ENCODE measurements around the gene CRTAC1.
"Not testable (repeated sequence)": the region's sequence is repeated elsewhere in the genome, so short reads cannot be mapped to it uniquely, and the experiment has no call there.

The CRTAC1 gene

DNA sequence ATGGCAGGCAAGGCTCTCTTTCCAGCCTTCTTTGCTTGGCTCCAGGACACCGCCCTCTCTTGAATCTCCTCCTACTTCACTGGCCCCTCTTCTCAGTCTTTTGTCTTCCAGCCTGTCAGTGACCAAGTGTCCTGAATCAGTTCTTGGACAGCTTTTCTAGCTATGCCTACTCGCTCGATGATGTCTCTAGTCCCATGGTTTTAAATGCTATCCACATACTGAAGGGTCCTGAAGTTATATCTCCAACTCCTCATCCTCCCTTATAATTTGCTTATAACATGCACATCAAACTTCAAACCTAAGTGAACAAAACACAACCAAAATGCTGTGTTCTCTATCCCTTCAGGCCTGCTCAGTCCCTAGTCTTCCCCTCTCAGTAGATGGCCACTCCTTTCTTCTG is 185.7 kb downstream of the CRTAC1 start:
- H3K27ac Mint-ChIP-seq, result no peak overlapping the region
- DNase-seq, result no peak
- peaks cover 7% of the 10 kb centered on the region for H3K27me3 Mint-ChIP-seq (ENCODE audit: low read depth, poor library complexity)
- no peaks in the 10 kb centered on the region for H3K36me3 Mint-ChIP-seq (ENCODE audit: low read depth)
- H3K9me3 Mint-ChIP-seq, result peaks cover 16% of the 10 kb centered on the region
- TF ChIP-seq, protein P1, sequence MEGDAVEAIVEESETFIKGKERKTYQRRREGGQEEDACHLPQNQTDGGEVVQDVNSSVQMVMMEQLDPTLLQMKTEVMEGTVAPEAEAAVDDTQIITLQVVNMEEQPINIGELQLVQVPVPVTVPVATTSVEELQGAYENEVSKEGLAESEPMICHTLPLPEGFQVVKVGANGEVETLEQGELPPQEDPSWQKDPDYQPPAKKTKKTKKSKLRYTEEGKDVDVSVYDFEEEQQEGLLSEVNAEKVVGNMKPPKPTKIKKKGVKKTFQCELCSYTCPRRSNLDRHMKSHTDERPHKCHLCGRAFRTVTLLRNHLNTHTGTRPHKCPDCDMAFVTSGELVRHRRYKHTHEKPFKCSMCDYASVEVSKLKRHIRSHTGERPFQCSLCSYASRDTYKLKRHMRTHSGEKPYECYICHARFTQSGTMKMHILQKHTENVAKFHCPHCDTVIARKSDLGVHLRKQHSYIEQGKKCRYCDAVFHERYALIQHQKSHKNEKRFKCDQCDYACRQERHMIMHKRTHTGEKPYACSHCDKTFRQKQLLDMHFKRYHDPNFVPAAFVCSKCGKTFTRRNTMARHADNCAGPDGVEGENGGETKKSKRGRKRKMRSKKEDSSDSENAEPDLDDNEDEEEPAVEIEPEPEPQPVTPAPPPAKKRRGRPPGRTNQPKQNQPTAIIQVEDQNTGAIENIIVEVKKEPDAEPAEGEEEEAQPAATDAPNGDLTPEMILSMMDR (IDR thresholded peaks at IDR 0.05), result no peak
- no peak overlapping the region for H3K4me3 Mint-ChIP-seq
- H3K4me1 Mint-ChIP-seq, result peaks cover 6% of the 10 kb centered on the region

DNA sequence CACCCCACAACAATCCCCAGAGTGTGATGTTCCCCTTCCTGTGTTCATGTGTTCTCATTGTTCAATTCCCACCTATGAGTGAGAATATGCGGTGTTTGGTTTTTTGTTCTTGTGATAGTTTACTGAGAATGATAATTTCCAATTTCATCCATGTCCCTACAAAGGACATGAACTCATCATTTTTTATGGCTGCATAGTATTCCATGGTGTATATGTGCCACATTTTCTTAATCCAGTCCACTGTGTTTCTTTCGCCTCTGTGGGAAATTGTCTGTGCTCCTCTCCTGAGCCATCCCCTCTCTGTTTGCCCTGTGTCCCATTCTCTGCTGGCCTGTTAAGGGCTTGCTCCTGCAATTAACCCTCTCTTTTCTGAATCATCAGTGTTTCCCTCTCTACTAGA is 186.4 kb downstream of the CRTAC1 start:
- H3K27ac Mint-ChIP-seq; H3K36me3 Mint-ChIP-seq (ENCODE audit: low read depth); H3K4me1 Mint-ChIP-seq; H3K4me3 Mint-ChIP-seq; DNase-seq: not testable (repeated sequence)
- H3K27me3 Mint-ChIP-seq (ENCODE audit: low read depth, poor library complexity), result peaks cover 12% of the 10 kb centered on the region
- peaks cover 17% of the 10 kb centered on the region for H3K9me3 Mint-ChIP-seq

DNA sequence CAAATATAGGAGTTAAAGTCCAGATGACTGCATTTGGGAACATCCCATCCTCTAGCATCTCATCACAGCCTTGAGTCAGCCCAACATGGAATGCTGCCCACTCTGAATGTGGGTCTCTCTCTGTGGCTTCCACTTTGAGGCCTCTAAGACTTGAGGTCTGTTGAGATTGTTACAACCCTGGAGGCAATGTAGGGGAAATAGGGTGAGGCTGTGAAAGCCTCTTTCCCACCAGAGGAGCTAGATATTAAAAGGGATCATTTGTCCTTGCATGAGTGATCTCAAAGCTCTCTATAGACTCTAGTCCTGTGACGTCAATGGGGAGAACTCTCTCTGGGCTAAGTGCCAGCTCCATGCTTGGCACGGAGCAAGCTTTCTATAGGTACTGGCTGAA is 187.1 kb downstream of the CRTAC1 start:
- Mint-ChIP-seq H3K9me3 (peaks cover 17% of the 10 kb centered on the region), H3K36me3 (ENCODE audit: low read depth) (no peaks in the 10 kb centered on the region), H3K27me3 (ENCODE audit: low read depth, poor library complexity) (peaks cover 18% of the 10 kb centered on the region), H3K4me1 (no peaks in the 10 kb centered on the region), H3K4me3 (no peak overlapping the region), H3K27ac (no peak overlapping the region)
- TF ChIP-seq, protein P1 (IDR thresholded peaks at IDR 0.05), result no peak
- no peak for DNase-seq

DNA sequence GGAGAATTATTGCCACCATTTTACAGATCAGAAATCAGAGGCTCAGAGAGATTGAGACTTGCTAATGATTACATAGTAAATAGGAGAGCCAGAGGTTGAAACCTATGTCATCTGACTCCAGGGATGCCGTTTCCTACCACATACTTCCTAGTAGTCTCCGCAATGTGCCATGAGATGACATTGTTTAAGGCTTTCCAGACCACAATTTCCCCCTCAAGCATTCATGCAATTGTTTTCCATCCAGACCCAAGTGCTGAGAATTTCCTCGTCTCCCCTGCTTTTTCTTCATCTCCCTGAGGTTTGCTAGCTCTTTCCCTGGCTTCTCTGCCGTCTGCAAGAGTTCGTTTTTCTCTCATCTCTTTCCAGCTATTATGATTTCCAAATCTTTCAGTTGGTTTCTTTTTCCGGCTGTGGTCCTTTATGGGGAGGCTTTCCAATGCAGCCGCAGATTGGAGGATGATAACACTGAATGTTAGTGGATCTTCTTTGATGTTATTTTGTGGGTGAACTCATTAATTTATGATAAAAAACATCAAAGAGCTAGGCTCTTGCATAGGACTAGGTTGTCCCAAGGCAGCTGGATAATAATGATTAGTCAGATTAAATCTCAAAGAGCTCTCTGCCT is 187.7 kb downstream of the CRTAC1 start:
- H3K9me3 Mint-ChIP-seq, result peaks cover 17% of the 10 kb centered on the region
- TF ChIP-seq, protein P1 (IDR thresholded peaks at IDR 0.05), result no peak
- no peaks in the 10 kb centered on the region for H3K36me3 Mint-ChIP-seq (ENCODE audit: low read depth)
- H3K27me3 Mint-ChIP-seq (ENCODE audit: low read depth, poor library complexity), result peaks cover 19% of the 10 kb centered on the region
- no peak for DNase-seq
- no peak overlapping the region for H3K4me3 Mint-ChIP-seq
- no peaks in the 10 kb centered on the region for H3K4me1 Mint-ChIP-seq
- H3K27ac Mint-ChIP-seq, result no peak overlapping the region

DNA sequence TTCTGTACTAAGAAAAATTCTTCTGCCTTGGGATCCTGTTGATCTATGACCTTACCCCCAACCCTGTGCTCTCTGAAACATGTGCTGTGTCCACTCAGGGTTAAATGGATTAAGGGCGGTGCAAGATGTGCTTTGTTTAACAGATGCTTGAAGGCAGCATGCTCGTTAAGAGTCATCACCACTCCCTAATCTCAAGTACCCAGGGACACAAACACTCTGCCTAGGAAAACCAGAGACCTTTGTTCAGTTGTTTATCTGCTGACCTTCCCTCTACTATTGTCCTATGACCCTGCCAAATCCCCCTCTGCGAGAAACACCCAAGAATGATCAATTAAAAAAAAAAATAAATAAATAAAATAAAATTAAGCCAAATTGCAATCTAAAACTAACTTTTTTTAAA is 188.3 kb downstream of the CRTAC1 start:
- H3K4me1 Mint-ChIP-seq; H3K36me3 Mint-ChIP-seq (ENCODE audit: low read depth); H3K4me3 Mint-ChIP-seq; H3K27ac Mint-ChIP-seq; DNase-seq: not testable (repeated sequence)
- H3K27me3 Mint-ChIP-seq (ENCODE audit: low read depth, poor library complexity), result peaks cover 21% of the 10 kb centered on the region
- H3K9me3 Mint-ChIP-seq, result peaks cover 17% of the 10 kb centered on the region

DNA sequence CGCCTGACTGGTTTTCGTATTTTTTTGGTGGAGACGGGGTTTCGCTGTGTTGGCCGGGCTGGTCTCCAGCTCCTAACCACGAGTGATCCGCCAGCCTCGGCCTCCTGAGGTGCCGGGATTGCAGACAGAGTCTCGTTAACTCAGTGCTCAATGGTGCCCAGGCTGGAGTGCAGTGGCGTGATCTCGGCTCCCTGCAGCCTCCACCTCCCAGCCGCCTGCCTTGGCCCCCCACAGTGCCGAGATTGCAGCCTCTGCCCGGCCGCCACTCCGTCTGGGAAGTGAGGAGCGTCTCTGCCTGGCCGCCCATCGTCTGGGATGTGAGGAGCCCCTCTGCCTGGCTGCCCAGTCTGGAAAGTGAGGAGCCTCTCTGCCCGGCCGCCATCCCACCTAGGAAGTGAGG is 189.3 kb downstream of the CRTAC1 start:
- not testable (repeated sequence) for H3K36me3 Mint-ChIP-seq (ENCODE audit: low read depth); H3K4me3 Mint-ChIP-seq; DNase-seq; H3K4me1 Mint-ChIP-seq; H3K27ac Mint-ChIP-seq
- Mint-ChIP-seq H3K27me3 (ENCODE audit: low read depth, poor library complexity) (peaks cover 27% of the 10 kb centered on the region), H3K9me3 (peaks cover 23% of the 10 kb centered on the region)

DNA sequence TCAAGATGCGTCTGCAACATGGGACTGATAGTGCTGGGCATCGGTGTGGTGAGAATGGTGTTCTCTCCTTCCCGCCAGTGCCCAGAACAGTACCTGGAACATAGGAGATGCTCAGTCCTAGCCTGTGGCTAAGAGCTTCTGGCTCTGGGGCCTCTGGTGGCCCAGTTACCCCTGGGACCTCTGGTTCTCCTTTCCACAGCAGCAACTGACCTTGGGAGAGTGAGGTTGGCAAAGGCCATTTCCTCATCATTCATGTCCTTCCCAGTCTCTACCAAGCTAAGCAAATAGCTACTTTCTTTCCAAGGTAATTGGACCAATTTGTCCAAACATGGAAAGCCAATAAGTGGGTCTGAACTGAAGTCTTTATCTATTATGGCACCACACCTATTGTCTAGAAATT is 192.3 kb downstream of the CRTAC1 start:
- no peaks in the 10 kb centered on the region for H3K36me3 Mint-ChIP-seq (ENCODE audit: low read depth)
- H3K4me3 Mint-ChIP-seq, result no peak overlapping the region
- no peak for DNase-seq
- TF ChIP-seq, protein P1 (IDR thresholded peaks at IDR 0.05), result no peak
- H3K4me1 Mint-ChIP-seq, result no peaks in the 10 kb centered on the region
- no peak overlapping the region for H3K27ac Mint-ChIP-seq
- H3K27me3 Mint-ChIP-seq (ENCODE audit: low read depth, poor library complexity), result peaks cover 53% of the 10 kb centered on the region
- H3K9me3 Mint-ChIP-seq, result peaks cover 24% of the 10 kb centered on the region
